OCI-LY1 (cell line): ENCODE data around the gene MRTFA.

Experiments used
- CTCF ChIP-seq: fragments of 200-600 bp; sonication (generic), shearing (Covaris generic); IDR thresholded peaks from 2 replicates; pipeline ENCODE4 v1.5.1; 2017; ENCODE audit warnings: mild to moderate bottlenecking, antibody characterized with exemption, low read length, moderate library complexity, mixed read lengths
- EZH2 ChIP-seq: fragments of 200-600 bp; sonication (generic), shearing (Covaris generic); IDR thresholded peaks from 2 replicates; pipeline ENCODE4 v1.8.0; 2017; ENCODE audit warnings: borderline replicate concordance, mixed run types, mild to moderate bottlenecking, antibody characterized with exemption, low read length, moderate library complexity, mixed read lengths

GRCh38 chr22:40557972-40558371 is 78.5 kb downstream of the MRTFA start:
- TF ChIP-seq CTCF (no peak), EZH2 (no peak)
